Measurements from ENCODE around the gene CEP192. TPM values are rescaled to one million over a fixed set of nuclear protein-coding genes. Genes with fewer than 3 reads are reported as not detected.
"Not testable (repeated sequence)": the region's sequence is repeated elsewhere in the genome, so short reads cannot be mapped to it uniquely, and the experiment has no call there.

CEP192 gene
- polyA plus RNA-seq, 3 donors, result 46.4 to 57.2 (median 47.9) TPM

DNA sequence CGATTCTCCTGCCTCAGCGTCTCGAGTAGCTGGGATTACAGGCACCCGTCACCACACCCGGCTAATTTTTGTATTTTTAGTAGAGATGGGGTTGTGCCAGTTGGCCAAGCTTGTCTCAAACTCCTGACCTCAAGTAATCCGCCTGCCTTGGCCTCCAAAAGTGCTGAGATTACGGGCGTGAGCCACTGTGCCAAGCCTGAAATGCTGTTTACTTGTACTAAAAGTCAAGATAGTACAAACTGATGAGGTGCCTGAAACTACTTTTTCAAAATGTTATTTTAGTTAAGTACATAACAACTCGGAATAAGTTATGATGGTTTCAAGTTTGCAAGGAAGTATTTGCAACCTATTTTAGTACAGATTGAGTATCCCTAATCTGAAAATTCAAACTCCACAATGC, 85.7 kb downstream of the CEP192 start:
- no peak for DNase-seq (ENCODE audit: extremely low read depth in 1 of 11, low read depth in 9 of 11, low spot score in 4 of 11)

DNA sequence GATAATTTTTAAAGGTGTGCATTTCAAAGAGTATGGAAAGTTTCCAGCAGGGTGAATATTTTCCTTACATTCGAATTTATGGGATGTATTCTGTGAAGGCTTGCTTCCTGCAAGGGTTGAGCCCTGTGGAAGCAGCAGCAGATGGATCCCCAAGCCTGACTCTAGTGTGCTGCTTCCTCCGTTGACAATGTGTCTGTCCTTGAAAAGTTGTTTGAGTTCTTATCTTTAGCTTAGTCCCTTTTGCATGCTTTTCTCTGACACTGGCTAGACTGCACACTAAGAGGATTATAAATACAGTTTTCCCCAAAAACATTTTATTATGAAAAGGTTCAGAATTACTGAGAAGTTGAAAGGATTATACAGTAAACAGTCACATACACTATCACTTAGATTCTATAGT, 86.3 kb downstream of the CEP192 start:
- DNase-seq (ENCODE audit: extremely low read depth in 1 of 11, low read depth in 9 of 11, low spot score in 4 of 11), result no peak

DNA sequence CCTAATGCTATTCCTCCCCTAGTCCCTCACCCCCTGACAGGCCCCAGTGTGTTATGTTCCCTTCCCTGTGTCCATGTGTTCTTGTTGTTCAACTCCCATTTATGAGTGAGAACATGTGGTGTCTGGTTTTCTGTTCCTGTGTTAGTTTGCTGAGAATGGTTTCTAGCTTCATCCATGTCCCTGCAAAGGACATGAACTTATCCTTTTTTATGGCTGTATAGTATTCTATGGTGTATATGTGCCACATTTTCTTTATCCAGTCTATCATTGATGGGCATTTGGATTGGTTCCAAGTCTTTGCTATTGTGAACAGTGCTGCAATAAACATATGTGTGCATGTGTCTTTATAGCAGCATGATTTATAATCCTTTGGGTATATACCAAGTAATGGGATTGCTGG, 86.9 kb downstream of the CEP192 start:
- not testable (repeated sequence) for DNase-seq (ENCODE audit: extremely low read depth in 1 of 11, low read depth in 9 of 11, low spot score in 4 of 11)

DNA sequence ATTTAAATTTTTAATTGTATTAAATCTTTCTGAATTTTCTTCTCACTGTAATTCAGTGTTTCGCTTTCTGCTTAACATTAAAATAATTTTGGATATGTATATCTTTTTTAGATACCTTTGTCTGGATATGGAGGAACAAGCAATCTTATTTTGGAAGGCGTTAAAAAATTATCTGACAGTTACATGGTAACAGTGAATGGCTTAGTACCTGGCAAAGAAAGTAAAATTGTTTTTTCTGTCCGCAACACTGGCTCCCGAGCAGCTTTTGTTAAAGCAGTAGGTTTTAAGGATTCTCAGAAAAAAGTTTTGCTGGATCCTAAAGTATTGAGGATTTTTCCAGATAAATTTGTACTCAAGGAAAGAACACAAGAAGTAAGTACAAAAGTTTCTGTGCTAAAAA, 95.7 kb downstream of the CEP192 start:
- DNase-seq (ENCODE audit: extremely low read depth in 1 of 11, low read depth in 9 of 11, low spot score in 4 of 11), result no peak

DNA sequence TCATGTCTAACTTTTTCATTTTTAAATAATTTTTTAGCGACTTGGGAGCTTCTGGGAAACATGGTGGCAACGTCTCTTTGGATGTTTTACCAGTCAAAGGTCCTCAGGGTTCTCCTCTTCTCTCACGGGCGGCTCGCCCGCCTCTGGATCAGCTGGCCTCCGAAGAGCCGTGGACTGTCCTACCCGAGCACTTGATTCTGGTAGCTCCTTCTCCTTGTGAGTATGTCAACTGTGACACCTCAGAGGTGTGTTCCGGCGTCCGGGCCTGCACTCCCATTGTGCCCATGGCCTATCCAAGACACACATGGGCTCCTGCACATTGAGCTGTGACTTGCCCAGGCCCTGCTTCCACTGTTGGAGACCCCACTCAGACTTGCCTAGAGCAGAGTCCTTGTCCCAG, 104.3 kb downstream of the CEP192 start:
- DNase-seq (ENCODE audit: extremely low read depth in 1 of 11, low read depth in 9 of 11, low spot score in 4 of 11), result no peak

DNA sequence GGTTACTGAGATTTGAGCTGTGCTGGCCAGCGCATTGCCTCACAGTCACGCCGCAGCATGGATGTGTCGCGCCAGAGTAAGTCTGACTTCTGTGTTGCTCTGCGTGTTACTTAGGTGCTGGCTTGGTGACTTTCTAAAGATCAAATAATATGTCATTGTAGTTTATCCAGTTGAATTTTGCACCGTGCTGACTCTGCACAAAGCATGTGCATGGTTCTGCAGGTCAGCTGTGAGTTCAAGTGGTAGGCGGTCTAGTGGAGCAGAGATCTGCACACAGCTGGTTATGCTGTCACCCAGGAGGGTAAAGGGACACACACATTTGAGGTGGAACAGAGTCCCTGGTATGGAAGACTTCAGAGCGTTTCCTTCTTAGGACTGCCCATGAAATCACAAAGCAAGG, 105.1 kb downstream of the CEP192 start:
- DNase-seq (ENCODE audit: extremely low read depth in 1 of 11, low read depth in 9 of 11, low spot score in 4 of 11), result no peak

DNA sequence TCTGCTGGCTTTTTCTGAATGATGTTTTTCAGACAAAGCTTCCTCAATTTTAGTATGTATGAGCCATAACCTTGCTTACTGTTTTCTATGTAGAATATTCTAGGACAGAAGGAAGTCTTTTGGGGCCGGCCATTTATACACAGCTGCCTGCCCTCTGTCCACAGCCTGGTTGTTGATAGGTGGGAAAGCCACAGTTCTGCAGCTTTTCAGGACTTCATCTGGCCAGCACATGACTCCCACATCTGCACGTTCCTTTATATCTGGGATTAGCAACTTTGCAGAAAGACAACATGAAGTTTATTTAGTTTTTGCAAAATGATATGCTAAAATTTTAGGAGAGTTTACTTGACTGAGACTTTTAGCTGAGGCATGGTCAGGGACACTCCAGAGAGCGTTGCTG, 105.6 kb downstream of the CEP192 start:
- no peak for DNase-seq (ENCODE audit: extremely low read depth in 1 of 11, low read depth in 9 of 11, low spot score in 4 of 11)

DNA sequence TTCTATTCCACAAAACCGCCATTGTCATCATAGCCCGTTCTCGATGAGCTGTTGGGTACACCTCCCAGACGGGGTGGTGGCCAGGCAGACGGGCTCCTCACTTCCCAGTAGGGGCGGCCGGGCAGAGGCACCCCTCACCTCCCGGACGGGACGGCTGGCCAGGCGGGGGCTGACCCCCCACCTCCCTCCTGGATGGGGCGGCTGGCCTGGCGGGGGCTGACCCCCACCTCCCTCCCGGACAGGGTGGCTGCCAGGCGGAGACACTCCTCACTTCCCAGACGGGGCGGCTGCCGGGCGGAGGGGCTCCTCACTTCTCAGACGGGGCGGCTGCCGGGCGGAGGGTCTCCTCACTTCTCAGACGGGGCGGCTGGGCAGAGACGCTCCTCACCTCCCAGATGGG, 106.9 kb downstream of the CEP192 start:
- not testable (repeated sequence) for DNase-seq (ENCODE audit: extremely low read depth in 1 of 11, low read depth in 9 of 11, low spot score in 4 of 11)

DNA sequence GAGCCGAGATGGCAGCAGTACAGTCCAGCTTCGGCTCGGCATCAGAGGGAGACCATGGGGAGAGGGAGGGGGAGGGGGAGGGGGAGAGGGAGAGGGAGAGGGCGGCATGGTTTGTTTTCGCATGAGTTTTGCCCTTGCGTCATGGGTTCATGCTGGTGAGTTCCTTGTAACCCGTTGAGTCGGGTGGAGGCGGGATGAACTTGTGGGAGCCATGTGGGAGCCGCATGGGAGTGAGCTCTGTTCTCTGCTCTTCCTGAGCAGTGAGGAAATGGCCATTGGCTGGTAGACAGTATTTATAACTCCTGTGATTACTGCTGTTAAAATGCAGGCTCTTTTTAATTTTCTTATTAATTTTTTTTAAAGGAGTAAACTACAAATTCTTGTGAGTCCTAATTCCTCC, 108.0 kb downstream of the CEP192 start:
- no peak for DNase-seq (ENCODE audit: extremely low read depth in 1 of 11, low read depth in 9 of 11, low spot score in 4 of 11)

DNA sequence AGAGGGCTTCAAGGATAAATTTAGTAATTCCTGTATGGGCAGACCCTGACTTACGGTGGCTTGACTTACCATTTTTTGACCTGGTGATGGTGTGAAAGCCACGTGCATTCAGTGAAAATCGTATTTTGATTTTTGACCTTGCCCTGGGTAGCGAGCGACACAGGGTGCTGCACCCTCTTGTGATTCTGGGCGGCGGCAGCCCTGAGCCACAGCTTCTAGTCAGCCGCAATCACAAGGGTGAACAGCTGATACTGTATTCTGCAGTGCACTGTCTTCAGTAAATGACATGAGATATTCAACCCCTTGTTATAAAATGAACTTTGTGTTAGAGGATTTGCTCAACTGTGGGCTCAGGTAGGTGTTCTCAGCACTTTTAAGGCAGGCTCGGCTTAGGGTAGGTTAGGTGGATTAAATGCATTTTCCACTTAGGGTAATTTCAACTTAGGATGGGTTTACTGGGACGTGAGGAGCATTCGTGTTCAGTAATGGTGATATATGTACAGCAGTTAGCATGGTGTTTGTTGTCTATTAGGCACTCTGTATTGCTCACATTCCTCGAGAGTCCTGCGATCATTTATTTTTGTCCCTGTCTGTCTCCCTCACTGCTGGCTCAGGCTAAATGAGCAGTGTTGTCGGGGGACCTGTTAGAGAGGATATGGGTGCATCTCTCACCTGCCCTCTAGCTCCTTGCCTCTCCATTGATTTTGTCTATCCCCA, 109.9 kb downstream of the CEP192 start:
- no peak for DNase-seq (ENCODE audit: extremely low read depth in 1 of 11, low read depth in 9 of 11, low spot score in 4 of 11)

DNA sequence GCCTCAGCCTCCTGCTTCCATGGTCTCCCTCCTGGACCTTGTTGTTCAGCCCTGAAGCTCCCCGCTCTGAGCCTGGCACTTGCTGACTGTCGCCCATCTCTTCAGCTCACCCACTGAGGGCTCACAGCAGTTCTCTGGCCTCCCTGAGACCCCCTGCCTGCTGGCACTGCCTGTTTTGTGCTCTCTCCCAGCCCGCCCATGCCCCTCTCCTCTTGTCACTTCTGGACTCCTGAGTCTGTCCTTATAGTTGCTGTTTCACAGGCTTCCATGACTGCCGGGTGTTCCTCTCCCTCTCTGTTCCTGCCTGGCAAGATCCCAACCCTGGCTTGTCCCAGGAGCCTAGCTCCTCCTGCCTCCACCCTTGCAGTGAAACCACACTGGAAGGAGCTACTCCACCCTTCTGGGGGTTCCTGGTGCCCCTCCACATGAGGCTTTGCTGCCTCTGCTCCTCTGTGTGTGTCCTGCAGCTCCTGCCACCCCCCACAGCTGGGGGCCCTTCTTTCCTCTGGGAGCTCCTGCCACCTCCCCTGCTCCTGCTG, 110.6 kb downstream of the CEP192 start:
- no peak for DNase-seq (ENCODE audit: extremely low read depth in 1 of 11, low read depth in 9 of 11, low spot score in 4 of 11)

DNA sequence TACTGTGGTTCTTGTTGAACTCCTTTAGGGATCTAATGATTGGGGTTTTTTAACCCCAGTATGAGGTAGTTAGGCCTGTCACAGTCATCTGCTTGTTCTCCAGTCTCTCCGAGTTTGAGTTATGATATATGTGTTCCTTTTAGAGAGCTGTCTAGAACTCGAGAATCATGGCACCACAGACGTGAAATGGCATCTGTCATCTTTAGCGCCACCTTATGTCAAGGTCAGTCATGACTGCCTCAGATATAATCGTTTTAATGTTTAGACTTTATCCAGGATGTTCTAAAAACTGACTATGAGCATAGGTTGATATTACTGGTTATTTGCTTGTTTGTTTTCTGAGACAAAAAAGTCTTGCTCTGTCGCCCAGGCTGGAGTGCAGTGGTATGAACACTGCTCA, 112.2 kb downstream of the CEP192 start:
- no peak for DNase-seq (ENCODE audit: extremely low read depth in 1 of 11, low read depth in 9 of 11, low spot score in 4 of 11)

DNA sequence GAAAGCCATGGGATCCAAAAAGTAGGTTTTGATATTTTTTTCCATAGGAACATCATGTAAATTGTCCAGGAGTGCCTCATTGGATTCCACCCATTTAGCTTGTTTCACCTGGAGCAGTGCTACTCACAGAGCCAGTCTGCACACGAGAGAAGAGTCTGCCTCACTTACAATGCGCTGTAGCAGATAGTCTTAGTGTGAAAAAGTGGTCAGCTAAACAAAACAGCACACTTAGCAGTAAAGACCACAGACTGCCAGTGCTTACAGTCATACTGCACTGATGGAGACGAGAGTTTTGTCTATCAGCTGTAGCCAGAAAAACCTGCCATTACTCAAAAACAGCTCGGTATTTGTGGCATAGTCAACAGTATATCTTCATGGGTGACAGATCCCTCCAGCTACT, 113.9 kb downstream of the CEP192 start:
- DNase-seq (ENCODE audit: extremely low read depth in 1 of 11, low read depth in 9 of 11, low spot score in 4 of 11), result no peak

DNA sequence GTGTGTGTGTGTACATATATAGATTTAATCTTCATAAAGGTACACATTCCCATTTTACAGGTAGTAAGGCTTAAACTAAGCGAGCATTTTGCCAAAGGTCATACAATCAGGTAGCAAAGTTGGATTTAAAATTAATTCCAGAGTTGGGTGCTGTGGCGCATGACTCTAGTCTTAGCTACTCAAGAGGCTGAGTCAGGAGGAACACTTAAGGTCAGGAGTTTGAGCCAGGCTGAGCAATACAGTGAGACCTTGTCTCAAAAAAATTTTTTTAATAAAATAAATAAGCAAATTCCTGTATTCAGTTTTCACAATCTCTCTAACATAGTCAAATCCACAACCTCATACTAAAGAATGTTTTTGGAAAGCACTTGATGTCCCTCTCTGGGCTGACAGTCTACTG, 115.9 kb downstream of the CEP192 start:
- no peak for DNase-seq (ENCODE audit: extremely low read depth in 1 of 11, low read depth in 9 of 11, low spot score in 4 of 11)

DNA sequence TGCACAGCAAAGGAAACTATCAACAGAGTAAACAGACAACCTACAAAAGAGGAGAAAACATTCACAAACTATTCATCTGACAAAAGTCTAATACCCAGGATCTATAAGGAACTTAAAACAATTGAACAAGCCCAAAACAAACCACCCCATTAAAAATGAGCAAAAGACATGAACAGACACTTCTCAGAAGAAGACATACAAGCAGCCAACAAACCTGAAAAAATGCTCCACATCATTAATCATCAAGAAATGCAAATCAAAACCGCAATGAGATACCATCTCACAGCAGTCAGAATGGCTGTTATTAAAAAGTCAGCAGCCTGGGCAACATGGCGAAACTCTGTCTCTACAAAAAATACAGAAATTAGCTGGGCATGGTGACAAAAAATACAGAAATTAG, 117.2 kb downstream of the CEP192 start:
- DNase-seq (ENCODE audit: extremely low read depth in 1 of 11, low read depth in 9 of 11, low spot score in 4 of 11), result no peak

DNA sequence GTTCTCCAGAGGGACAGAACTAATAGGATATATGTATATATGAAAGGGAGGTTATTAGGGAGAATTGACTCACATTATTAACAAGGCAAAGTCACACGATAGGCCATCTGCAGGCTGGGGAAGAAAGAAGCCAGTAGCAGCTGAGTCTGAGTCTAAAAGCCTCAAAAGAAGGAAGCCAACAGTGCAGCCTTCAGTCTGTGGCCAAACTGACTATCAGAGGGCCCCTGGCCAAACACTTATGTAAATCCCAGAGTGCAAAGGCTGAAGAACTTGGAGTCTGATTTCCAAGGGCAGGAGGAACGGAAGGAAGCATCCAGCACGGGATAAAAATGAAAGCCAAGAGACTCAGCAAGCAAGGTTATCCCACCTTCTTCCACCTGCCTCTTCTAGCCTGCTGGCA, 119.4 kb downstream of the CEP192 start:
- no peak for DNase-seq (ENCODE audit: extremely low read depth in 1 of 11, low read depth in 9 of 11, low spot score in 4 of 11)

DNA sequence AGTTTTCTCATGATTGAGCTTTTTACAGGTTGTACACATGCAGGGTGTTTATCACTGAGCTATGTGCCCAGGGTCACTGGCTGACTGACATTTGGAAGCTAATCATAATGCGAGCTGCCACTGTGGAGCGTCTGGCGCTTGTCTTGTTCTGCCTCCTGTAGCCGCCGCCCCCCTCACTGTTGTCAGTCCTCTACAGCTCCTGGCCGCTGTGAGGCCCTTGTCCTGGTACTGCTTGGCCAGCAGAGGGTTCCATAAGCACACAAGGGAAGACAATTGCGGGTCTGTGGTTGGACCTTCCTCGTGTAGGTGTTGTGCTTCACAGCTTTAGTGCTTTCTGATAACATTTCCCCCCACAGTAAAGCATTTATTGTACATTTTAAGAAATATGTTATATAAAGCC, 121.8 kb downstream of the CEP192 start:
- DNase-seq (ENCODE audit: extremely low read depth in 1 of 11, low read depth in 9 of 11, low spot score in 4 of 11), result peak in 7 of 11 donors; percentile 33 to 64 (median 54)

DNA sequence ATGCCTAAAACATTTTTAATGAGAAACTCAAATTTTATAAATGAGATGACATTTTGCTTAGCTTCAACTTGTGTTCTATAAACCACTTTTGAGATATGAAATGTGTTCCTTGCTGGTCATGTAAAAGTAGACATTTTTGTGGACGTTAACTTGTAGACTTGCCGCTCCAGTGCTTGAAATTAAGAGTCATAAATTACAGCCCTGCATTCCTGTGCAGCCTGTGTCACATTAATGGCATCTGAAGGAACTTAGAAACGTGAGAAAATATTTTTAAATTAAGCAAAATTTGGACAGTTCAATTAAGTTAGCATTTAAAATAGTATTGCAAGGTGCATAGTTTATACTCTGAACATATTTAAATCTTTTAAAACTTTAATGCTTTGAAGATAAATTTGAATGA, 129.1 kb downstream of the CEP192 start:
- peak in 1 of 11 donors; percentile 50 for DNase-seq (ENCODE audit: extremely low read depth in 1 of 11, low read depth in 9 of 11, low spot score in 4 of 11)

DNA sequence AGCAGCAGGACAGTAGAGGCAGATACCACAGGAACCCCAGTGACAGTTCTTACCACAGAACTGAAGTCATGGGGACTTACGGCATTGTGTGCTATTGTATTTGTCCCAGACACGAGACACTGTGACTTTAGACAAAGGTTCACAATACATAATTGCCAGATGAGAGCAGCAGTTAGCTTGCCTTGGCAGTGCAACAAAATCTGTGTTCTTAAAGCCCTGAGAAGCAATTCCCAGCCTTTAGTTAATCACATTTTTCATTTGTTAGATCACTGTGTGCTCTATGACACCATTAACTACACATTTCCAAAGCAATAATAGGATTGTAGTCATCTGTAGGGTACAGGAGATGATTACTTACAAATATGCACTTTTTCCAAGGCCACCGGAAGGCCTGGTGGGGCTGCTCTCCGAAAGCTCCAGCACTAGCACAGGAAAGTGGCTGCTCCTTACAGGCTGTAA, 129.8 kb downstream of the CEP192 start:
- DNase-seq (ENCODE audit: extremely low read depth in 1 of 11, low read depth in 9 of 11, low spot score in 4 of 11), result no peak

DNA sequence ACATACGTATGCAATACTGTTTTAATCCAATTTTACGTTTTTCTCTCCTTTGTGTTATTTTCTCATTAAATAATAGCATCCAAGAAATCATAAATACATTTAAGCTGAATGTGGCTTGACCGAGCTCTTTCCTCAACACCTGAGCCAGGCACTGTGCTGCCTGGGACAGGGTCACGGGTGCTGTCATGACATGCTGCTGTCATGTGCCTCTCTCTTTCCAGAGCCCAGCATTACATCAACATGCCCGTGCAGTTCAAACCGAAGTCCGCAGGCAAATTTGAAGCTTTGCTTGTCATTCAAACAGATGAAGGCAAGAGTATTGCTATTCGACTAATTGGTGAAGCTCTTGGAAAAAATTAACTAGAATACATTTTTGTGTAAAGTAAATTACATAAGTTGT, 133.2 kb downstream of the CEP192 start:
- DNase-seq (ENCODE audit: extremely low read depth in 1 of 11, low read depth in 9 of 11, low spot score in 4 of 11), result no peak

DNA sequence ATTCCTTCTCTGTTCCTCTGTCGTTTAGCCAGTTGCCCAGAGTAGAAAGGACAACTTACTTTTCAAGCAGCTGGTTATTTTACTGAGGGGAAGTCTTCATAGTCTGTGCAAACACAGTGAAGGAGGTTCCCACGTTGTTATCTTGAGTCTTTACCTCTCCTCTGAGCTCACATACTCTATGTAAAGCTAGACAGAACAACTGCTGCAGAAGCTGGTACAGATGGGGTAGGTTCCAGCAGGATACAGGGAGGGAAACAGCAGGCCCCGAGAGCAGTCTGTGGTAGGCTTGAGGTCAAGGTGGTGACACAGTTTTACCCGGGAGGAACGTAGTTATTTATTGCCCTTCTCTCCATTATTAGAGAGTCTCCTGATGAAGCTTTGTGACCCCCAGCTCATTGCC, 134.0 kb downstream of the CEP192 start:
- DNase-seq (ENCODE audit: extremely low read depth in 1 of 11, low read depth in 9 of 11, low spot score in 4 of 11), result no peak
